Measurements from ENCODE around the gene UGT1A4.

The UGT1A4 gene

GRCh38 chr2:233766416-233766815 is 47.9 kb downstream of the UGT1A4 start:
- H3K36me3 ChIP-seq: no peaks in the 10 kb centered on the region
- no peak overlapping the region for H3K4me3 ChIP-seq (ENCODE audit: low read depth, low read length)
- no peak for DNase-seq
- no peaks in the 10 kb centered on the region for H3K9me3 ChIP-seq (ENCODE audit: severe bottlenecking)
- TF ChIP-seq, protein P1, sequence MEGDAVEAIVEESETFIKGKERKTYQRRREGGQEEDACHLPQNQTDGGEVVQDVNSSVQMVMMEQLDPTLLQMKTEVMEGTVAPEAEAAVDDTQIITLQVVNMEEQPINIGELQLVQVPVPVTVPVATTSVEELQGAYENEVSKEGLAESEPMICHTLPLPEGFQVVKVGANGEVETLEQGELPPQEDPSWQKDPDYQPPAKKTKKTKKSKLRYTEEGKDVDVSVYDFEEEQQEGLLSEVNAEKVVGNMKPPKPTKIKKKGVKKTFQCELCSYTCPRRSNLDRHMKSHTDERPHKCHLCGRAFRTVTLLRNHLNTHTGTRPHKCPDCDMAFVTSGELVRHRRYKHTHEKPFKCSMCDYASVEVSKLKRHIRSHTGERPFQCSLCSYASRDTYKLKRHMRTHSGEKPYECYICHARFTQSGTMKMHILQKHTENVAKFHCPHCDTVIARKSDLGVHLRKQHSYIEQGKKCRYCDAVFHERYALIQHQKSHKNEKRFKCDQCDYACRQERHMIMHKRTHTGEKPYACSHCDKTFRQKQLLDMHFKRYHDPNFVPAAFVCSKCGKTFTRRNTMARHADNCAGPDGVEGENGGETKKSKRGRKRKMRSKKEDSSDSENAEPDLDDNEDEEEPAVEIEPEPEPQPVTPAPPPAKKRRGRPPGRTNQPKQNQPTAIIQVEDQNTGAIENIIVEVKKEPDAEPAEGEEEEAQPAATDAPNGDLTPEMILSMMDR (IDR thresholded peaks at IDR 0.05; ENCODE audit: low read depth, low read length): no peak
- no peaks in the 10 kb centered on the region for H3K27me3 ChIP-seq (ENCODE audit: insufficient read depth, low read depth, severe bottlenecking)
- H3K27ac ChIP-seq: no peak overlapping the region

DNA sequence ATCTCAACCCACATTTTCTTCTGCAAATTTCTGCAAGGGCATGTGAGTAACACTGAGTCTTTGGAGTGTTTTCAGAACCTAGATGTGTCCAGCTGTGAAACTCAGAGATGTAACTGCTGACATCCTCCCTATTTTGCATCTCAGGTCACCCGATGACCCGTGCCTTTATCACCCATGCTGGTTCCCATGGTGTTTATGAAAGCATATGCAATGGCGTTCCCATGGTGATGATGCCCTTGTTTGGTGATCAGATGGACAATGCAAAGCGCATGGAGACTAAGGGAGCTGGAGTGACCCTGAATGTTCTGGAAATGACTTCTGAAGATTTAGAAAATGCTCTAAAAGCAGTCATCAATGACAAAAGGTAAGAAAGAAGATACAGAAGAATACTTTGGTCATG is 49.5 kb downstream of the UGT1A4 start:
- H3K9me3 ChIP-seq (ENCODE audit: severe bottlenecking): no peaks in the 10 kb centered on the region
- no peaks in the 10 kb centered on the region for H3K36me3 ChIP-seq
- H3K27ac ChIP-seq: no peak overlapping the region
- H3K4me3 ChIP-seq (ENCODE audit: low read depth, low read length): no peak overlapping the region
- no peaks in the 10 kb centered on the region for H3K27me3 ChIP-seq (ENCODE audit: insufficient read depth, low read depth, severe bottlenecking)
- DNase-seq: no peak
- TF ChIP-seq, protein P1 (IDR thresholded peaks at IDR 0.05; ENCODE audit: low read depth, low read length): no peak

DNA sequence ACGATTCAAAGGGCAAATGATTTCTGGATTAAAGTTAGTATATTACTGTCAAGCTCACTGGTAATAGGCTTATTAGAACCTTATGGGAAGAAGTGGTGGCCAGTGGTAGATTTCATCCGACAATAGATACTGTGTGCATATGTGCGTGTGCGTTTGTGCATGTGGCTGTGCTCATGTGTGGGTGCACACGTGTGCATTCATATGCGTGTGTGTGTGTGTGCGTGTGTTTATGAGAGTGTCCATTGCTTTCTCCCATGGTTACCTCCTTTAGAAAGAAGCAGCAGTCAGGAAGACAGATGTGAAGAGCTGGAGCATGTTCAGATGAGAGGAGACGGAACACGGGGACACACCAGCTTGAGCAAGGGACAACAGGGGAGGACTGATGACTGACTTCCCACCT is 50.7 kb downstream of the UGT1A4 start:
- TF ChIP-seq, protein P1 (IDR thresholded peaks at IDR 0.05; ENCODE audit: low read depth, low read length): no peak
- no peaks in the 10 kb centered on the region for H3K9me3 ChIP-seq (ENCODE audit: severe bottlenecking)
- no peaks in the 10 kb centered on the region for H3K27me3 ChIP-seq (ENCODE audit: insufficient read depth, low read depth, severe bottlenecking)
- no peak overlapping the region for H3K27ac ChIP-seq
- DNase-seq: no peak
- no peaks in the 10 kb centered on the region for H3K36me3 ChIP-seq
- H3K4me3 ChIP-seq (ENCODE audit: low read depth, low read length): no peak overlapping the region

DNA sequence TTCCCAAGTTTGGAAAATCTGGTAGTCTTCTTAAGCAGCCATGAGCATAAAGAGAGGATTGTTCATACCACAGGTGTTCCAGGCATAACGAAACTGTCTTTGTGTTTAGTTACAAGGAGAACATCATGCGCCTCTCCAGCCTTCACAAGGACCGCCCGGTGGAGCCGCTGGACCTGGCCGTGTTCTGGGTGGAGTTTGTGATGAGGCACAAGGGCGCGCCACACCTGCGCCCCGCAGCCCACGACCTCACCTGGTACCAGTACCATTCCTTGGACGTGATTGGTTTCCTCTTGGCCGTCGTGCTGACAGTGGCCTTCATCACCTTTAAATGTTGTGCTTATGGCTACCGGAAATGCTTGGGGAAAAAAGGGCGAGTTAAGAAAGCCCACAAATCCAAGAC is 53.6 kb downstream of the UGT1A4 start:
- H3K4me3 ChIP-seq (ENCODE audit: low read depth, low read length): no peak overlapping the region
- TF ChIP-seq, protein P1 (IDR thresholded peaks at IDR 0.05; ENCODE audit: low read depth, low read length): no peak
- H3K9me3 ChIP-seq (ENCODE audit: severe bottlenecking): peaks cover 2% of the 10 kb centered on the region
- no peak overlapping the region for H3K27ac ChIP-seq
- H3K27me3 ChIP-seq (ENCODE audit: insufficient read depth, low read depth, severe bottlenecking): no peaks in the 10 kb centered on the region
- H3K36me3 ChIP-seq: no peaks in the 10 kb centered on the region
- DNase-seq: no peak

GRCh38 chr2:233772583-233772982 is 54.0 kb downstream of the UGT1A4 start:
- no peaks in the 10 kb centered on the region for H3K27me3 ChIP-seq (ENCODE audit: insufficient read depth, low read depth, severe bottlenecking)

GRCh38 chr2:233773854-233774253 is 55.3 kb downstream of the UGT1A4 start:
- no peak for DNase-seq
- no peak overlapping the region for H3K4me3 ChIP-seq (ENCODE audit: low read depth, low read length)
- H3K36me3 ChIP-seq: no peaks in the 10 kb centered on the region
- no peak overlapping the region for H3K27ac ChIP-seq
- H3K9me3 ChIP-seq (ENCODE audit: severe bottlenecking): peaks cover 2% of the 10 kb centered on the region
- no peaks in the 10 kb centered on the region for H3K27me3 ChIP-seq (ENCODE audit: insufficient read depth, low read depth, severe bottlenecking)
- TF ChIP-seq, protein P1 (IDR thresholded peaks at IDR 0.05; ENCODE audit: low read depth, low read length): no peak

More at GRCh38 chr2:233772583-233772982, 54.0 kb downstream of the UGT1A4 start:
- no peak overlapping the region for H3K27ac ChIP-seq
- no peaks in the 10 kb centered on the region for H3K36me3 ChIP-seq
- peaks cover 2% of the 10 kb centered on the region for H3K9me3 ChIP-seq (ENCODE audit: severe bottlenecking)
- DNase-seq: no peak
- no peak overlapping the region for H3K4me3 ChIP-seq (ENCODE audit: low read depth, low read length)
- TF ChIP-seq, protein P1 (IDR thresholded peaks at IDR 0.05; ENCODE audit: low read depth, low read length): no peak

Data from WERI-Rb-1 (cell line).